GM19467 (cell line): ENCODE data around the gene OSBPL6.

Experiments used
- ATAC-seq: cut with Tn5 transposase; IDR thresholded peaks from one replicate; pipeline ENCODE4 v1.9.1; 2021; ENCODE audit warnings: mild to moderate bottlenecking, moderate library complexity; ENCODE audit not compliant: unreplicated experiment

Gene OSBPL6

GRCh38 chr2:178426388-178426787, 232.1 kb downstream of the OSBPL6 start:
- no peak for ATAC-seq

GRCh38 chr2:178427458-178427857, 233.1 kb downstream of the OSBPL6 start:
- no peak for ATAC-seq

GRCh38 chr2:178428396-178428806, 234.1 kb downstream of the OSBPL6 start:
- ATAC-seq, result no peak

GRCh38 chr2:178429336-178429735, 235.0 kb downstream of the OSBPL6 start:
- no peak for ATAC-seq

- no peak for ATAC-seq
These were observed 242.3 kb downstream of the OSBPL6 start for GRCh38 chr2:178436662-178437061.

GRCh38 chr2:178441426-178441825, 247.1 kb downstream of the OSBPL6 start:
- no peak for ATAC-seq

GRCh38 chr2:178448968-178449661, 254.8 kb downstream of the OSBPL6 start:
- ATAC-seq, result no peak

- ATAC-seq, result peak; percentile 6
These were observed 255.6 kb downstream of the OSBPL6 start for GRCh38 chr2:178449700-178450523.

GRCh38 chr2:178450524-178450773, 256.1 kb downstream of the OSBPL6 start:
- ATAC-seq, result peak; percentile 45

- ATAC-seq, result peak; percentile 82
These were observed 256.6 kb downstream of the OSBPL6 start, which contains the start of the genes PJVK and PRKRA for GRCh38 chr2:178450774-178451525. TSS of gene PJVK (plus strand) at chr2:178451378. CDS start at chr2:178453410, 2,032 bp downstream. TSS of gene PRKRA (minus strand) at chr2:178451175. CDS start at chr2:178451030, 145 bp downstream.

GRCh38 chr2:178452334-178452733, 258.0 kb downstream of the OSBPL6 start:
- no peak for ATAC-seq
